HG03196 (cell line): ENCODE measurements around the gene C4orf50.
"Not testable (repeated sequence)": the region's sequence is repeated elsewhere in the genome, so short reads cannot be mapped to it uniquely, and the experiment has no call there.

Experiments
- ATAC-seq: cut with Tn5 transposase; IDR thresholded peaks from one replicate; pipeline ENCODE4 v1.9.1; 2021; ENCODE audit not compliant: unreplicated experiment

C4orf50 gene

GRCh38 chr4:5869966-5870619 lies 148.1 kb downstream of the C4orf50 start:
- no peak for ATAC-seq

DNA sequence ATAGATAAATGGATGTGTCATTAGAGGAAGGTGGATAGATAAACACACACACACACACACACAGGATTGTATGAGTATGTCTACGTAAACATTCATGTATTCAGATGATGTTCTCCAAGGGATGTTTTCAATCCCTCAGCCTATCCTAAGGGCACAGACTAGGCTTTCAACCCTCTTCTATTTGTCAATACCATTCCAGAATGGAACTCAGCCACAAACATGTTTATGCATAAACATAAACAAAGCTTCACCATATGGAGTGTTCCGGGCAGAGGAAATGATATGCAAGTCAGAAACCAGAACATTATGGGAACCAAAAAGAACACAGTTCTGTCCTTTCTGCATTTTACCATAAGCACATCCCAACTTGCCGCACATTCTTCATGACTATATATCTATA lies 150.4 kb downstream of the C4orf50 start:
- ATAC-seq = no peak

GRCh38 chr4:5866841-5867813 lies 151.1 kb downstream of the C4orf50 start:
- ATAC-seq = no peak

- no peak for ATAC-seq
These were observed 152.2 kb downstream of the C4orf50 start for GRCh38 chr4:5865896-5866599.

GRCh38 chr4:5863461-5864113 lies 154.6 kb downstream of the C4orf50 start:
- no peak for ATAC-seq

DNA sequence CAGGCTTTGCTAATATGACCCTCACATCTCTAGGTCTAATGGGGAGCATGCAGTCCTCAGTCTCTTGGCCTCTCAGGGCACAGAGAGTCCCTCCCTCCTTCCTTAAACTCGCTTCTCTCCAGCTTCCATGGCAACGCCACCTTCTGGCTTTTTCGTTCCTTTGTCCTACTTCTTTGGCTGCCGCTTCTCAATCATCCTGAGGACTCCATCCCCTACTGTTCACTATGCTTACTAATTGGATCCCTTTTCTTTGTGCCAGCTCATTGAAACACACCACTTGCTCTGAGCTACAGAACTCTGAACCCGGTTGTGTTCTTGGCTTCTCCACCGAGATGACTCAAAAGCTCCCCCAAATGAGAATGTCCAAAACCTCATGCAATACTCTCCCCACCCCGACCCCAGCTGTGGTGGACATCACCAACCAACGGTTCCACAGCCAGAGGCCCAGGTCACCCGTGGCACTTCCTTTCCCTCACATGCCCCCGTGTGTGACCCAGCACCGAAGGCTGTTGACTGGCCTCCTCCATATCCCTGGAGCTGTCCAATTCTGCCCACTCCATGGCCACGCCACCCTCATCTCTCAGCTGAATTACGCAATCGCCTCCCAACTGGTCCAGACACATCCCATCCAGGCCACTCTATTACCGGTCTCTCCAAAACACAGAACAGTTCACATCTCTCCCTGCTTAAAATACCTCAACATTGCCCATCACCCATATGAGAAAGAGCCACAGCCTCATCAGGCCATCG lies 160.0 kb downstream of the C4orf50 start:
- no peak for ATAC-seq

DNA sequence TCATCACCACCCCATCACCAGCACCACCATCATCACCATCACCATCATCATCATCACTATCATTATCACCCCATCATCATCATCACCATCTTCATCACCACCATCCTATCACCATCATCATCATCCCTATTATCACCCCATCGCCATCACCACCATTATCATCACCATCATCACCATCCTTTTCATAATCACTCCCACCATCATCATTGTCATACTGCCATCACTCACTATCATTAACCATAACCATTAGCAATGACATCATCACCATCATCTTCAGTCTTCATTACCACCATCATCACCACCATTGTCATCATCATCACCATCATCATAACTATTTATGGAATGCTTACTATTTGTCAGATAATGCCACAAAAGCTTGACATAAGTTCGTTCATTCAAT lies 161.0 kb downstream of the C4orf50 start:
- ATAC-seq = no peak

DNA sequence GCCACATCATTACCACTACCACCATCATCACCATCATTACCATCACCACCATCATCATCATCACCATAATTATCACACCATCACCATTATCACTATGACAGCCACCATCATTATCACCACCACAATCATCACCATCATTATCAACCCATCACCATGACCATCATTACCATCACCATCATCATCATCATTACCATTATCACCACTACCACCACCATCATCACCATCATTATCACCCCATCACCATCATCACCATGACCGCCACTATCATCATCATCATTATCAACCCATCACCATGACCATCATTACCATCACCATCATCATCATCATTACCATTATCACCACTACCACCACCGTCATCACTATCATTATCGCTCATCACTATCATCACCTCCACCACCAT lies 161.9 kb downstream of the C4orf50 start:
- ATAC-seq = not testable (repeated sequence)

GRCh38 chr4:5854929-5855328 lies 163.3 kb downstream of the C4orf50 start:
- no peak for ATAC-seq

- ATAC-seq = no peak
These were observed 165.6 kb downstream of the C4orf50 start for GRCh38 chr4:5852523-5853202.

DNA sequence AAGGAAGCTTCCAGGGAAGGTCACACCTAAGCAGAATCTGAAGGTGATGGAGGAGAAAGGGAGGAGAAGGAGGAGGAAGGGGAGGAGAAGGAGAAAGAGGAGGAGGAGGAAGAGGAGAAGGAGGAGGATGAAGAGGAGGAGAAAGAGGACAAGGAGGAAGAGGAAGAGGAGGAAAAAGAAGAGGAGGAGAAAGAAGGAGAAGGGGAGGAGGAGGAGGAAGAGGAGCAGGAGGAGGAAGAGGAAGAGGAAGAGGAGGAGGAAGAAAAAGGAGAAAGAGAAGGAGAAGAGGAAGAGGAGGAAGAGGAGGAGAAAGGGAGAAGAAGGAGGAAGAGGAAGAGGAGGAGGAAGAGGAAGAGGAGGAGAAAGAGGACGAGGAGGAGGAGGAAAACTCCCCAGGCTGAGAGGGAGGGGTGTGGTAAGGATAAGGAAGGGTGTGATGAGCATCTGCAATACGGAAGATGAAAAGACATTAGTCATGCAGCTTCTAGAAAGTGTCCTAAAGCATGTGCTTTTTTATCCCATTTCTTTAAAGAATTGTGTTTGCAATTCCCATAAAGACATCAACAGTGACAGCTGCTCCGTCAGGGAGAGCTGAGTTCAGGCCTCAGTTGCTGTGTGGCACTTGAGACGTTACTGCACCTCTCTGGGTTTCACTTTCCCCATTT lies 166.5 kb downstream of the C4orf50 start:
- no peak for ATAC-seq
